Adipose tissue (tissue), 3 donors: ENCODE data around the gene SYT1. TPM values are rescaled to one million over a fixed set of nuclear protein-coding genes. Genes with fewer than 3 reads are reported as not detected.

ENCODE experiments used
- H3K27ac ChIP-seq: one replicate; pipeline ENCODE4 v1.5.1; 2013; ENCODE audit warnings: low read depth, low read length
- WGBS, 3 donors: extraction: QIAGEN DNeasy Blood & Tissue Kit; methylation state at CpG; one replicate each; pipeline ENCODE4 v1.1.7; 2013; 5-methylcytosine and 5-hydroxymethylcytosine counted together
- polyA plus RNA-seq, 3 donors: library from polyadenylated mRNA; stranded (reverse); fragments of 200-250 nt; gene quantifications; one replicate each; pipeline ENCODE4 v1.2.3, GENCODE V29; 2013
- donor health status: healthy with polysubstance abuse.
- donor health status: Bipolar disorder and iron deficiency.
- donor health status: healthy.

SYT1 gene
- polyA plus RNA-seq, 3 donors: 0.10 to 0.59 (median 0.22) TPM

- H3K27ac ChIP-seq: no peak overlapping the region
- 32 to 91% (median 79%) methylated on average over 2 of the region's 2 CpGs for WGBS, 3 donors
Observed at GRCh38 chr12:79294590-79294989, 430.0 kb downstream of the SYT1 start.

- H3K27ac ChIP-seq: no peak overlapping the region
Observed at GRCh38 chr12:79295572-79295971, 431.0 kb downstream of the SYT1 start.

- H3K27ac ChIP-seq: no peak overlapping the region
- WGBS, 3 donors: 79 to 94% (median 90%) methylated on average over 5 of the region's 5 CpGs
Observed at GRCh38 chr12:79296133-79296532, 431.6 kb downstream of the SYT1 start.

- 74 to 78% (median 76%) methylated on average over 4 of the region's 4 CpGs for WGBS, 3 donors
- H3K27ac ChIP-seq: no peak overlapping the region
Observed at GRCh38 chr12:79296871-79297270, 432.3 kb downstream of the SYT1 start.

- no peak overlapping the region for H3K27ac ChIP-seq
Observed at GRCh38 chr12:79298506-79298905, 433.9 kb downstream of the SYT1 start.

GRCh38 chr12:79299447-79300198 lies 435.0 kb downstream of the SYT1 start:
- no peak overlapping the region for H3K27ac ChIP-seq
- WGBS, 3 donors: 50 to 80% (median 72%) methylated on average over 5 of the region's 5 CpGs

- 56 to 79% (median 71%) methylated on average over 5 of the region's 5 CpGs for WGBS, 3 donors
- no peak overlapping the region for H3K27ac ChIP-seq
Observed at GRCh38 chr12:79300199-79300568, 435.6 kb downstream of the SYT1 start.

- WGBS, 3 donors: 49 to 62% (median 59%) methylated on average over 3 of the region's 3 CpGs
- no peak overlapping the region for H3K27ac ChIP-seq
Observed at GRCh38 chr12:79301181-79301580, 436.6 kb downstream of the SYT1 start.

GRCh38 chr12:79302162-79302814 lies 437.7 kb downstream of the SYT1 start:
- H3K27ac ChIP-seq: no peak overlapping the region
- 58 to 70% (median 61%) methylated on average over 9 of the region's 9 CpGs for WGBS, 3 donors

- H3K27ac ChIP-seq: no peak overlapping the region
- 86 to 94% (median 93%) methylated on average over 13 to 16 of the region's 16 CpGs for WGBS, 3 donors
Observed at GRCh38 chr12:79307340-79307739, 442.8 kb downstream of the SYT1 start.

GRCh38 chr12:79309039-79309438 lies 444.5 kb downstream of the SYT1 start:
- WGBS, 3 donors: 49 to 68% (median 58%) methylated on average over 2 of the region's 2 CpGs

GRCh38 chr12:79317179-79317847 lies 452.7 kb downstream of the SYT1 start:
- no peak overlapping the region for H3K27ac ChIP-seq
- 59 to 69% (median 68%) methylated on average over 10 of the region's 10 CpGs for WGBS, 3 donors

More at GRCh38 chr12:79309039-79309438, 444.5 kb downstream of the SYT1 start:
- H3K27ac ChIP-seq: no peak overlapping the region

- 52 to 86% (median 60%) methylated on average over 1 of the region's 1 CpG for WGBS, 3 donors
- H3K27ac ChIP-seq: no peak overlapping the region
Observed at GRCh38 chr12:79322905-79323304, 458.3 kb downstream of the SYT1 start.

GRCh38 chr12:79324571-79324970 lies 460.0 kb downstream of the SYT1 start:
- WGBS, 3 donors: 60 to 86% (median 82%) methylated on average over 3 of the region's 3 CpGs
- no peak overlapping the region for H3K27ac ChIP-seq

- WGBS, 3 donors: 68 to 86% (median 86%) methylated on average over 2 of the region's 2 CpGs
- H3K27ac ChIP-seq: no peak overlapping the region
Observed at GRCh38 chr12:79326222-79326621, 461.6 kb downstream of the SYT1 start.

- 84 to 100% (median 92%) methylated on average over 2 of the region's 2 CpGs for WGBS, 3 donors
- H3K27ac ChIP-seq: no peak overlapping the region
Observed at GRCh38 chr12:79326663-79327062, 462.1 kb downstream of the SYT1 start.

- whole genome bisulfite sequencing, 3 donors: 88 to 95% (median 95%) methylated on average over 1 of the region's 1 CpG
- no peak overlapping the region for H3K27ac ChIP-seq
Observed at GRCh38 chr12:79327465-79327864, 462.9 kb downstream of the SYT1 start.

- WGBS, 3 donors: 73 to 80% (median 75%) methylated on average over 2 of the region's 2 CpGs
- H3K27ac ChIP-seq: no peak overlapping the region
Observed at GRCh38 chr12:79329933-79330332, 465.4 kb downstream of the SYT1 start.

- 74 to 81% (median 79%) methylated on average over 1 of the region's 1 CpG for WGBS, 3 donors
- H3K27ac ChIP-seq: no peak overlapping the region
Observed at GRCh38 chr12:79331870-79332269, 467.3 kb downstream of the SYT1 start.

GRCh38 chr12:79333144-79333543 lies 468.6 kb downstream of the SYT1 start:
- WGBS, 3 donors: 89 to 95% (median 92%) methylated on average over 3 of the region's 3 CpGs
- H3K27ac ChIP-seq: no peak overlapping the region
